A673 (cell line): ENCODE data around the gene ASXL1. TPM values are rescaled to one million over a fixed set of nuclear protein-coding genes. Genes with fewer than 3 reads are reported as not detected.

Source experiments
- BruUV-seq: library from RNA; stranded (reverse); fragments of 400-500 nt; replicated peaks from 2 replicates; lab custom pipeline; 2021; lab: Mats Ljungman, UMichigan
- CTCF ChIA-PET: fragments of 300-600 bp; sonication (Branson Sonifier 250); formaldehyde crosslinking; loops from one replicate; lab custom pipeline; 2022; ENCODE audit warnings: antibody characterized with exemption; lab: Charles Lee
- POLR2A ChIA-PET: fragments of 300-600 bp; sonication (Branson Sonifier 250); formaldehyde crosslinking; loops from one replicate; lab custom pipeline; 2022; ENCODE audit warnings: antibody characterized with exemption; ENCODE audit not compliant: low non-redundant PET; lab: Charles Lee
- DNase-seq: peaks from one replicate; pipeline ENCODE4 v3.0.0-alpha.2; 2015; ENCODE audit warnings: low spot score
- H3K27ac ChIP-seq: fragments of 200-600 bp; sonication (generic); 2 replicates; pipeline ENCODE4 v1.5.1; 2016; ENCODE audit warnings: mixed run types, low read depth, mild to moderate bottlenecking, mixed read lengths, antibody characterized with exemption, low read length; ENCODE audit not compliant: poor library complexity, severe bottlenecking
- H3K27me3 ChIP-seq: fragments of 200-600 bp; sonication (generic); replicated peaks from 2 replicates; pipeline ENCODE4 v1.6.1; 2017; ENCODE audit warnings: mixed run types, low read depth, mild to moderate bottlenecking, mixed read lengths, antibody characterized with exemption, low read length; ENCODE audit not compliant: insufficient read depth, poor library complexity
- H3K36me3 ChIP-seq: fragments of 200-600 bp; sonication (generic); 2 replicates; pipeline ENCODE4 v1.6.1; 2016; ENCODE audit warnings: mixed run types, mild to moderate bottlenecking, mixed read lengths, antibody characterized with exemption, low read length; ENCODE audit not compliant: insufficient read depth, poor library complexity, severe bottlenecking
- H3K4me1 ChIP-seq: fragments of 200-600 bp; sonication (generic); 2 replicates; pipeline ENCODE4 v1.6.1; 2017; ENCODE audit warnings: mixed run types, mild to moderate bottlenecking, mixed read lengths, antibody characterized with exemption, low read length; ENCODE audit not compliant: insufficient read depth, poor library complexity, severe bottlenecking
- H3K4me3 ChIP-seq: fragments of 200-600 bp; sonication (generic); 2 replicates; pipeline ENCODE4 v1.5.1; 2016; ENCODE audit warnings: low read depth, mixed run types, mild to moderate bottlenecking, mixed read lengths, low read length; ENCODE audit not compliant: poor library complexity, severe bottlenecking
- H3K9me3 ChIP-seq: fragments of 200-600 bp; sonication (generic); 2 replicates; pipeline ENCODE4 v1.6.1; 2016; ENCODE audit warnings: mixed run types, low read depth, mild to moderate bottlenecking, mixed read lengths, antibody characterized with exemption, low read length; ENCODE audit not compliant: poor library complexity, severe bottlenecking
- EZH2 ChIP-seq: fragments of 200-600 bp; sonication (generic); IDR thresholded peaks from 2 replicates; pipeline ENCODE4 v1.6.1; 2017; ENCODE audit warnings: borderline replicate concordance, low read depth, mild to moderate bottlenecking, mixed read lengths, antibody characterized with exemption, low read length; ENCODE audit not compliant: poor library complexity, severe bottlenecking
- intact Hi-C: fragments of 100-400 bp; cut with micrococcal nuclease; formaldehyde crosslinking; loops from one replicate; pipeline ENCODE4 v1.10.0; 2022; ENCODE audit not compliant: unreplicated experiment
- total RNA-seq: library from RNA; stranded (reverse); gene quantifications from 2 replicates; pipeline ENCODE4 v1.2.3, GENCODE V29; 2021
- TF ChIP-seq, protein P1 (sequence below): fragments of 300-800, 200-600 bp; sonication (generic); conservative IDR thresholded peaks from 2 replicates; pipeline ENCODE4 v1.5.1; 2017; ENCODE audit warnings: low read depth, mild to moderate bottlenecking, antibody characterized with exemption, low read length, moderate library complexity, mixed read lengths

ASXL1 gene
- total RNA-seq, 1 experiment from 2014 or later, result 101 TPM

DNA sequence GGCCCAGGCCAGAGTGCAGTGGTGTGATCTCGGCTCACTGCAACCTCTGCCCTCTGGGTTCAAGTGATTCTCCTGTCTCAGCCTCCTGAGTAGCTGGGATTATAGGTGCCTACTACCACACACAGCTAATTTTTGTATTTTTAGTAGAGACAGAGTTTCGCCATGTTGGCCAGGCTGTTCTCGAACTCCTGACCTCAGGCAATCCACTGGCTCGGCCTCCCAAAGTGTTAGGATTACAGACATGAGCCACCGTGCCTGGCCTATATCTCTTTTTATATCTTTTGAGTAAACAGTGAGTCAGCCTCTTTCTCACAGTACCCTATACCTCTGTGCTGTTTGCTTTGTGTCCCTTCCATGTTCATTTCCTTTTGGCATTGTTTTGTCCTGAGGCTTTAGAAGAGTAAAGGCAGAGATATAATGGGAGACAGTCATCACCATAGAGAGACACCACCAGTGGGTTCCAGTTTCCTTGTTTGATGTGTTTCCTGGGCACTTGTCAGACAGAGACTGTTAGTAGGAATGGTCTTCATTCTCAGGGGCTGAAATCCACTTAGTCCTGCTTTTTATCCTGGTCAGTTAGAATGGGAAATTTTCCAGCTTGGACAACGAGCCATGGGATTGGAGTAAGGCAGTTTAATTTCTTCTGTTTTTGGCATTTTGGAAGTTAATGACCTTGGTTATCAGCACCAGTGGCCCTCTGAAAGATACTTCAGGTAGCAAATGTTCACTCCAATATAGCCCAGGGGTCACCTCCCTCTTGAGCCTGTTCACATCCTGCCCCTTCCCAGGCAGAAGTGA is 32.2 kb upstream of the ASXL1 start:
- BruUV-seq, result no TSS peak
- intact Hi-C loops, result no loop called here
- POLR2A ChIA-PET, result no interaction called here
- no peaks in the 10 kb centered on the region for H3K4me1 ChIP-seq
- no peak overlapping the region for H3K27ac ChIP-seq
- CTCF ChIA-PET, result no interaction called here
- H3K36me3 ChIP-seq, result peaks cover 4% of the 10 kb centered on the region
- H3K4me3 ChIP-seq, result no peak overlapping the region
- DNase-seq, result no peak
- no peaks in the 10 kb centered on the region for H3K27me3 ChIP-seq
- TF ChIP-seq, protein P1, sequence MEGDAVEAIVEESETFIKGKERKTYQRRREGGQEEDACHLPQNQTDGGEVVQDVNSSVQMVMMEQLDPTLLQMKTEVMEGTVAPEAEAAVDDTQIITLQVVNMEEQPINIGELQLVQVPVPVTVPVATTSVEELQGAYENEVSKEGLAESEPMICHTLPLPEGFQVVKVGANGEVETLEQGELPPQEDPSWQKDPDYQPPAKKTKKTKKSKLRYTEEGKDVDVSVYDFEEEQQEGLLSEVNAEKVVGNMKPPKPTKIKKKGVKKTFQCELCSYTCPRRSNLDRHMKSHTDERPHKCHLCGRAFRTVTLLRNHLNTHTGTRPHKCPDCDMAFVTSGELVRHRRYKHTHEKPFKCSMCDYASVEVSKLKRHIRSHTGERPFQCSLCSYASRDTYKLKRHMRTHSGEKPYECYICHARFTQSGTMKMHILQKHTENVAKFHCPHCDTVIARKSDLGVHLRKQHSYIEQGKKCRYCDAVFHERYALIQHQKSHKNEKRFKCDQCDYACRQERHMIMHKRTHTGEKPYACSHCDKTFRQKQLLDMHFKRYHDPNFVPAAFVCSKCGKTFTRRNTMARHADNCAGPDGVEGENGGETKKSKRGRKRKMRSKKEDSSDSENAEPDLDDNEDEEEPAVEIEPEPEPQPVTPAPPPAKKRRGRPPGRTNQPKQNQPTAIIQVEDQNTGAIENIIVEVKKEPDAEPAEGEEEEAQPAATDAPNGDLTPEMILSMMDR, result no peak
- no peak for TF ChIP-seq EZH2
- H3K9me3 ChIP-seq, result no peaks in the 10 kb centered on the region

DNA sequence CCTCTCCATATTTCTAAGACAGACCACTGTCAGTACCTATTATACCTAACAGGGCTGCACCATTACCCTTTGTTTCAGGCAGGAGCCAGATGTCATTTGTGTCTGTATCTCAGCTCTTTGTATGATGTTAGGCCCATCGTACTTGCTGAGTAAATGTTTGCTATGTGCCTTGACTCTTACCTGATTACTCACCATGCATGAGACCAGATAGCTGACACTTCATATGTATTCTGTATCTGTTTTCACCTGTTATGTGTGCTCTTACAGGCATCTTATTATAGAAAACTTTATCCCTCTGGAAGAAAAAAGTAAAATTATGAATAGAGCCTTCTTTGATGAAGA is 31.7 kb upstream of the ASXL1 start:
- H3K4me3 ChIP-seq, result no peak overlapping the region
- no peak overlapping the region for H3K27ac ChIP-seq
- H3K9me3 ChIP-seq, result no peaks in the 10 kb centered on the region
- POLR2A ChIA-PET, result no interaction called here
- CTCF ChIA-PET, result no interaction called here
- TF ChIP-seq, protein P1, result no peak
- TF ChIP-seq EZH2, result no peak
- no peaks in the 10 kb centered on the region for H3K4me1 ChIP-seq
- H3K27me3 ChIP-seq, result no peaks in the 10 kb centered on the region
- DNase-seq, result no peak
- no TSS peak for BruUV-seq
- intact Hi-C loops, result no loop called here
- H3K36me3 ChIP-seq, result peaks cover 7% of the 10 kb centered on the region

DNA sequence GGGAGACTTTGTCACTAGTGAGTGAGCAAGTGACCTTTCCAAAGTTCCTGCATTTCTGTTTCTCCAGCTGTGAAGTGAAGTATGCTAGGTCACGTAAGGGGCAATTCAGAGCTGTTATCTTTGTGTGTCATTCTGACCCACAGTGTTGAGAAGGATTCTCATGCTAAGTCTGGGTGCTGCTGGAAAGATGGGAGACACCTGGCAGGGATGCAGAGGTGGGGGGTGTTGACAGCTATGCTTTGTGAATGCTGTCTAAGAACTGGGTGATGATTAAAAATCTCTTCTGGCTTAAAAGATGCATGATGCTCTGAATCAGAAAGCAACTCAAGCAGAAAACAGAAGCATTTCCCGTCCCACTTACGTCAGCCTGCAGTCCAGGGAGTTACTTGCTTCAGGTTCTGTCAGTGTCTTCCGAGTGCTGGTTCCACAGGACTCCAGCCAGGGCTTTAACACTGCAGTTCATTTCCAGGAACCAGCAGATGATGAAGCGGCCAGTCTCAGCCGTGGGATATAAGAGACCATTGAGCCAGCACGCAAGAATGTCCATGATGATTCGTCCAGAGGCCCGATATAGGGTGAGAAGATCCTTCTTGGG is 30.9 kb upstream of the ASXL1 start:
- no peaks in the 10 kb centered on the region for H3K27me3 ChIP-seq
- intact Hi-C loops, result no loop called here
- ChIA-PET POLR2A (no interaction called here), CTCF (no interaction called here)
- no peak for DNase-seq
- BruUV-seq, result no TSS peak
- no peak overlapping the region for H3K4me3 ChIP-seq
- no peak overlapping the region for H3K27ac ChIP-seq
- TF ChIP-seq, protein P1, result no peak
- no peak for TF ChIP-seq EZH2
- peaks cover 13% of the 10 kb centered on the region for H3K36me3 ChIP-seq
- H3K4me1 ChIP-seq, result no peaks in the 10 kb centered on the region
- H3K9me3 ChIP-seq, result no peaks in the 10 kb centered on the region
